Body of pancreas (tissue), 4 donors: ENCODE measurements around the gene AKAP6.

Experiments
- POLR2A ChIP-seq, 3 donors: fragments of 450-650 bp; IDR thresholded peaks; one replicate each; pipeline ENCODE4 v1.6.1; 2016; ENCODE audit warnings: antibody characterized with exemption in 3 of 3, mild to moderate bottlenecking in 2 of 3
- TF ChIP-seq, protein P1 (sequence below), 7 experiments: fragments of 450-650 bp in 4 of 7; fragments of 200-600 bp in 3 of 7; sonication (generic) in 3 of 7; IDR thresholded peaks; one replicate each; pipeline ENCODE4 v1.5.1; 2016 to 2019; ENCODE audit warnings: antibody characterized with exemption in 7 of 7

DNA sequence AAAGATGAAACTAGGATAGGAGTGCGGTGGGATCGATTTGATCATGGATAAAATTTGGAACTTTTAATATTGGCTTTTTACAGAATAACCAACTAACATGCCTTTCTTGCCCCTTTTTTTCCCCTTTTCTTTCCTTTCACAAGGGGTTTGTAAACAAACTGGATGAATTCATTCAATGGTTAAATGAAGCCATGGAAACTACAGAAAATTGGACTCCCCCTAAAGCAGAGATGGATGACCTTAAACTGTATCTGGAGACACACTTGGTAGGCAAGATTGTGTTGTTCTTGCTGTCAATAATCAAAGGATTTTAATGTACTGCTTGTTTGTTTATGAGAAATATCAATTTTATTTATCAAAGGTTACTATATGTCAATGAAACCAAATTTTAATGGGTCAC is 247.9 kb downstream of the AKAP6 start:
- TF ChIP-seq, protein P1, sequence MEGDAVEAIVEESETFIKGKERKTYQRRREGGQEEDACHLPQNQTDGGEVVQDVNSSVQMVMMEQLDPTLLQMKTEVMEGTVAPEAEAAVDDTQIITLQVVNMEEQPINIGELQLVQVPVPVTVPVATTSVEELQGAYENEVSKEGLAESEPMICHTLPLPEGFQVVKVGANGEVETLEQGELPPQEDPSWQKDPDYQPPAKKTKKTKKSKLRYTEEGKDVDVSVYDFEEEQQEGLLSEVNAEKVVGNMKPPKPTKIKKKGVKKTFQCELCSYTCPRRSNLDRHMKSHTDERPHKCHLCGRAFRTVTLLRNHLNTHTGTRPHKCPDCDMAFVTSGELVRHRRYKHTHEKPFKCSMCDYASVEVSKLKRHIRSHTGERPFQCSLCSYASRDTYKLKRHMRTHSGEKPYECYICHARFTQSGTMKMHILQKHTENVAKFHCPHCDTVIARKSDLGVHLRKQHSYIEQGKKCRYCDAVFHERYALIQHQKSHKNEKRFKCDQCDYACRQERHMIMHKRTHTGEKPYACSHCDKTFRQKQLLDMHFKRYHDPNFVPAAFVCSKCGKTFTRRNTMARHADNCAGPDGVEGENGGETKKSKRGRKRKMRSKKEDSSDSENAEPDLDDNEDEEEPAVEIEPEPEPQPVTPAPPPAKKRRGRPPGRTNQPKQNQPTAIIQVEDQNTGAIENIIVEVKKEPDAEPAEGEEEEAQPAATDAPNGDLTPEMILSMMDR (IDR thresholded peaks at IDR 0.05) = no peak
- TF ChIP-seq POLR2A (IDR thresholded peaks at IDR 0.05) = no peak
